Breast epithelium (tissue), 3 donors: ENCODE data around the gene CCDC73.

Experiments used
- POLR2A ChIP-seq: fragments of 450-650 bp; IDR thresholded peaks from one replicate; pipeline ENCODE4 v1.6.1; 2016; ENCODE audit warnings: antibody characterized with exemption, mild to moderate bottlenecking, moderate library complexity
- POLR2AphosphoS5 ChIP-seq, 3 donors: sonication (generic); formaldehyde crosslinking; IDR thresholded peaks; one replicate each; pipeline ENCODE4 v1.6.1; 2017; ENCODE audit warnings: antibody characterized with exemption in 3 of 3
- TF ChIP-seq, protein P1 (sequence below), 3 donors: fragments of 450-650 bp; IDR thresholded peaks; one replicate each; pipeline ENCODE4 v1.5.1; 2016 to 2017; ENCODE audit warnings: antibody characterized with exemption in 3 of 3, mild to moderate bottlenecking in 3 of 3, moderate library complexity in 3 of 3

DNA sequence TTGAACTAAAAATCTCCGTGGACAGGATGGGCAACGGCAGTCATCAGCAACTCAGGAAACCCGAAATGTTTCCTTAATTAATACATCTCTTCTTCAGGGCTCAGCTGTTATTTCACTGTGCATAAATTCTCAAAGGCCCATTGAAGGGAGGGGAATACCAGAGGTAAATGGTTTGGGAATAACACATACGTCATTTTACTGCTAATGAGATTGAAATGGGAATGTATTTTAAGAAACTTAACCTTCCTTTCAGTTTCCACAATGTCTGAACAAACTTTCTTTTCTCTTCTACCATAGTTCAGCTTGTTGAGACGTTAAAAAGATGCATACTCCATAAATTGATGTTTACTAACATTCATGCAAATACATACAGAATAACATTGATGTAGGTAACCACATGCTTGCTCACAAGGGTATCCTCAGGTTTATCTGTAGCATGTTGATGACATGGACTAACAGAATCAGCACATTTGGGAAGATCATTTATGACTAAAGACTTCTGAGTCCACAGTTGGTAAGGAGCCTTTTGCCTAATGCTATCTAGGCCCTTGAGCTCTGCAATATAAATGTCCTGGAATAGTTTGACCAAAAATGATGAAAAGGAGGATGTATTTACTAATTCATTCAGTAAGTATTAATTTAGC, 27.6 kb upstream of the CCDC73 start:
- TF ChIP-seq, protein P1, sequence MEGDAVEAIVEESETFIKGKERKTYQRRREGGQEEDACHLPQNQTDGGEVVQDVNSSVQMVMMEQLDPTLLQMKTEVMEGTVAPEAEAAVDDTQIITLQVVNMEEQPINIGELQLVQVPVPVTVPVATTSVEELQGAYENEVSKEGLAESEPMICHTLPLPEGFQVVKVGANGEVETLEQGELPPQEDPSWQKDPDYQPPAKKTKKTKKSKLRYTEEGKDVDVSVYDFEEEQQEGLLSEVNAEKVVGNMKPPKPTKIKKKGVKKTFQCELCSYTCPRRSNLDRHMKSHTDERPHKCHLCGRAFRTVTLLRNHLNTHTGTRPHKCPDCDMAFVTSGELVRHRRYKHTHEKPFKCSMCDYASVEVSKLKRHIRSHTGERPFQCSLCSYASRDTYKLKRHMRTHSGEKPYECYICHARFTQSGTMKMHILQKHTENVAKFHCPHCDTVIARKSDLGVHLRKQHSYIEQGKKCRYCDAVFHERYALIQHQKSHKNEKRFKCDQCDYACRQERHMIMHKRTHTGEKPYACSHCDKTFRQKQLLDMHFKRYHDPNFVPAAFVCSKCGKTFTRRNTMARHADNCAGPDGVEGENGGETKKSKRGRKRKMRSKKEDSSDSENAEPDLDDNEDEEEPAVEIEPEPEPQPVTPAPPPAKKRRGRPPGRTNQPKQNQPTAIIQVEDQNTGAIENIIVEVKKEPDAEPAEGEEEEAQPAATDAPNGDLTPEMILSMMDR (IDR thresholded peaks at IDR 0.05) = no peak
- no peak for TF ChIP-seq POLR2A
- TF ChIP-seq POLR2AphosphoS5 (IDR thresholded peaks at IDR 0.05) = no peak
